Lower leg skin (tissue), 4 donors: ENCODE measurements around the gene TMEM254. TPM values are rescaled to one million over a fixed set of nuclear protein-coding genes. Genes with fewer than 3 reads are reported as not detected.

ENCODE experiments used
- DNase-seq, 2 donors: peaks; one replicate each; pipeline ENCODE4 v3.0.0-alpha.2; 2019; ENCODE audit warnings: low spot score in 2 of 2
- H3K4me3 ChIP-seq: fragments of 200-600 bp; sonication (generic); 2 replicates; pipeline ENCODE4 v1.5.1; 2017; ENCODE audit warnings: mild to moderate bottlenecking, low read depth; ENCODE audit not compliant: poor library complexity, severe bottlenecking
- POLR2A ChIP-seq, 2 donors: fragments of 450-650 bp; IDR thresholded peaks; one replicate each; pipeline ENCODE4 v1.6.1; 2016 to 2017; ENCODE audit warnings: antibody characterized with exemption in 2 of 2, mild to moderate bottlenecking in 1 of 2, moderate library complexity in 1 of 2
- WGBS, 2 donors: methylation state at CpG; one replicate each; pipeline ENCODE4 v1.1.5; 2018; 5-methylcytosine and 5-hydroxymethylcytosine counted together
- intact Hi-C: fragments of 100-400 bp; cut with DNase I; formaldehyde crosslinking; loops from one replicate; pipeline ENCODE4 v1.15.0; 2023; ENCODE audit warnings: low total_unique reads
- total RNA-seq, 4 donors: library from RNA; depleted of rRNA; stranded (reverse); fragments of >200 nt; gene quantifications; one replicate each; pipeline ENCODE4 v1.1.0, GENCODE V29; 2016
- TF ChIP-seq, protein P1 (sequence below), 3 donors: fragments of 450-650 bp; IDR thresholded peaks; one replicate each; pipeline ENCODE4 v1.5.1; 2016; ENCODE audit warnings: antibody characterized with exemption in 3 of 3, mild to moderate bottlenecking in 3 of 3, moderate library complexity in 2 of 3

TMEM254 gene
- total RNA-seq, 4 donors from 2014 or later: 30.9 to 74.4 (median 48.6) TPM

DNA sequence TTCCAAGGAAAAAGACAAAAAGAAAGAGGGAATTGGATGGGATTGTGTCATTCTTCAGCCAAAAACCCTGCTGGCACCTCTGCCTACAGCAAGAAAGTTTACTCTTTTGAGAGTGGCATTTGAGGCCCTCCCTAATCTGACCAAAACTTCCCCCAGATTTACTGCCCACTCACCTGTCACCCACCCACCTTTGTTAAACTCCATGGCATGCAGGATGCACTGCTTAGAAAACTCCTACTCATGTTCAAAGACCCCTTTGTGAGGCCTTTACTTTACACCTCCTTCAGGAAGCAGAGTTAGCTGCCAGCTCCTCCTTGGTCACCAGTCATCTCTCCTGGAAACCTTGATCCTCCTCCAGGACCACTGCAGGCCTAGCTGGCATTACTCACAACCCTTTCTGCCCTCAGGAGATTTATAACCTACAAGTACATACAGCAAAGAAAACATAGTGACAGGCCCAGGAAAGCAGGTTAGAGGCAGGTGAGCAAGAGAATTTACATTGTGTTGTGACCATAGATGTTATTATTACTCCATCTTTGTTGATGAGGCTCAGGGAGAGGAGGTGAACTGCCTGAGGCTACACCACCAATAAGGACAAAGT, 43.7 kb downstream of the TMEM254 start:
- no peak overlapping the region for H3K4me3 ChIP-seq
- TF ChIP-seq POLR2A (IDR thresholded peaks at IDR 0.05): no peak
- TF ChIP-seq, protein P1, sequence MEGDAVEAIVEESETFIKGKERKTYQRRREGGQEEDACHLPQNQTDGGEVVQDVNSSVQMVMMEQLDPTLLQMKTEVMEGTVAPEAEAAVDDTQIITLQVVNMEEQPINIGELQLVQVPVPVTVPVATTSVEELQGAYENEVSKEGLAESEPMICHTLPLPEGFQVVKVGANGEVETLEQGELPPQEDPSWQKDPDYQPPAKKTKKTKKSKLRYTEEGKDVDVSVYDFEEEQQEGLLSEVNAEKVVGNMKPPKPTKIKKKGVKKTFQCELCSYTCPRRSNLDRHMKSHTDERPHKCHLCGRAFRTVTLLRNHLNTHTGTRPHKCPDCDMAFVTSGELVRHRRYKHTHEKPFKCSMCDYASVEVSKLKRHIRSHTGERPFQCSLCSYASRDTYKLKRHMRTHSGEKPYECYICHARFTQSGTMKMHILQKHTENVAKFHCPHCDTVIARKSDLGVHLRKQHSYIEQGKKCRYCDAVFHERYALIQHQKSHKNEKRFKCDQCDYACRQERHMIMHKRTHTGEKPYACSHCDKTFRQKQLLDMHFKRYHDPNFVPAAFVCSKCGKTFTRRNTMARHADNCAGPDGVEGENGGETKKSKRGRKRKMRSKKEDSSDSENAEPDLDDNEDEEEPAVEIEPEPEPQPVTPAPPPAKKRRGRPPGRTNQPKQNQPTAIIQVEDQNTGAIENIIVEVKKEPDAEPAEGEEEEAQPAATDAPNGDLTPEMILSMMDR (IDR thresholded peaks at IDR 0.05): no peak
- intact Hi-C loops: no loop called here
- no peak for DNase-seq

DNA sequence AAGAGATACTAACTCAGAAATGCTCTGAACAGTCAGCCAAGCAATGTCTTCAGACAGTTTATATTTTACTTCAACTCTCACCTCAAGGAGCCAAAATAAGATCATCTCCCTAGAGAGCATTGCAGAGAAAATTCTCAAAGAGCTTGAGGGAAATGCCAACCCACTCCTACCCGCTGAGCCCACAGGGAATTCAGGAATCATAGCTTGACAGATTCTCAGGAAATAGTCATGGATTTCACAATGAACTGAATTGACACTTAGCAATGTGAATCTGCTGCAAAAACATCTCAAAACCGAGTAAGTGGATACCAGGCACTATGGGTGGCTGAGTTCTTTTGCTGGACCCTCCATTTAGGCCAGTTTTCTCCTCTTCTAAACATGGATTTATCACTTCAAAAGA, 44.3 kb downstream of the TMEM254 start:
- H3K4me3 ChIP-seq: no peak overlapping the region
- no peak for DNase-seq
- intact Hi-C loops: no loop called here
- WGBS, 2 donors: 50 to 73% methylated on average over 2 of the region's 2 CpGs
- TF ChIP-seq POLR2A (IDR thresholded peaks at IDR 0.05): no peak
- TF ChIP-seq, protein P1 (IDR thresholded peaks at IDR 0.05): no peak

DNA sequence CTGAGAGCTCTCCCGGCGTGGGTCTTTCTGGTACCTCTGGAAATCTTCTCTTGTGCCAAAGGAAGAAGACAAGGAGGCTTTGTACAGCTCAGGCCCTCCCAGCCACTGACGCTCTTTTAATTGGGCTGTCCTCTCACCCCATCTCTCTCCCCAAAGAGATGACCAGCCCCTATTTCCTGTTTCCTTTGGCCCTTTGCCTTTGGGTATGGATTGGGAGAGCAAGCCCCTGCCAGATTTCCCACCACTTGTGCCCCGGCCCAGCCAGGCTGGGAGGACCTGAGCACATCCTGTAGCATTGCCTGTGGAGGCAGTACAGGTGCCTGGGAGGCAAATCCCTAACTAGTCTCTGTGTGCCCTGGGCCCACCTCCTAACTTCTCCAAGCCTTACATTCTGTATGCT, 48.4 kb downstream of the TMEM254 start:
- WGBS, 2 donors: 57 to 80% methylated on average over 4 of the region's 4 CpGs
- TF ChIP-seq, protein P1 (IDR thresholded peaks at IDR 0.05): no peak
- no peak for TF ChIP-seq POLR2A (IDR thresholded peaks at IDR 0.05)
- no peak for DNase-seq
- no peak overlapping the region for H3K4me3 ChIP-seq
- intact Hi-C loops: no loop called here

DNA sequence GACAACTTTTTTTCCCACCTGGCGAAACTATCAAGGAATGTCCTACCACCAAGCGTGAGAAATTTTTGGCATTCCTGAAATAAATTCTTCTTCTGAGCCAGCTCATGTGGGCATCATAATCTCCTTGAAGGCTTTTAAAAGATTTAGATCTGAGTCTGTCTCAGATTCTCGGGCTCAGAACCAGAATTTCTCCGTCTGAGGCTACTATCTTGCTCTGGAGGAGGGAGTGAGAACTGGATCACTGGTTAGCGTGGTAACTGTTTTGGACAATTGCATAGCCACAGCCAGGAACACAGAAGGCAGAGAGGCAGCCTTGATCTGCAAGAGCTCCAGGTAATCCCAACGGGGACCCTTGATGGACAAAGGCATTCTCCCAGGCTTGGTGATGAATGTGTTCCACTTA, 53.0 kb downstream of the TMEM254 start:
- WGBS, 2 donors: 67 to 70% methylated on average over 6 of the region's 6 CpGs

DNA sequence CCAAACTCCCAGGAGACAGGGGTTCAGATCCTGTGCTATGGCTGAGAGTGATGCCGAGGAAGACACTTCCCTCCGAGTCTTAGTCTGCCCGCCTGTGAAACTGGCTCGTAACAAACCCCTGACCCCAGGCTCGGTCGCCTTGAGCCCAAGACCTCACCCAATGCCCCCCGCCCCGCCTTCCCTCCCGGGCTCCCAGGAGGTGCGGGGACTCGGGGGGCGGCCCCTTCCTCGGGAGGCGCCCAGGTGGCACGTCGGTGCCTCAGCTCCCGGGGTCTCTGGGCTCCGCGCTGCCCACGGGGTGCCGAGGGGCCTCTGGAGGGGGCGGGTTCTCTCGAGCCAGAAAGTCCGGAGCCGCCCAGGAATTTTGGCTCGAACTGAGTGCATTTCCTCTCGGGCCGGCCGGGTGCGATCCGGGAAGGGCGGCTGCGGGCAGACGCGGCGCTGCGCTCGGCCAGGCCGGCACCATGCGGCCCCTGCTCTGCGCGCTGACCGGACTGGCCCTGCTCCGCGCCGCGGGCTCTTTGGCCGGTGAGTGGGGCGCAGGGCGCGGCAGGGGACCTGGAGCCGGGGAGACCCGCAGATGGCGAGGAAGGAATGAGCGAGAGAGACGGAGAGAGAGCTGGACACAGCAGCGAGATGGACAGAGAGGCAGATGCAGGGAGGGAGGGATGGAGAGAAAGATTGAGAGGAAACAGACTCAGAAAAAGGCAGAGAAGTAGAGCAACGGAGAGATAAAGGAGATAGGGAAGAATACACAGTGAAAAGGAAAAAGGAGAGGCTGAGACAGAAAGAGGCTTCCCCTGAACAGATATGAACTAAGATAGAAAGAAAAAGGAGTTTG, 54.1 kb downstream of the TMEM254 start, which contains the start of gene PLAC9:
Gene PLAC9 (plus strand): TSS at position 432 of the 841 bp plus-strand sequence. CDS start 33 bp downstream, at position 465.
- intact Hi-C loops: no loop called here
- 2 to 5% methylated on average over 31 to 47 of the region's 58 CpGs for WGBS, 2 donors
- peak within 1 kb of the TSS; percentile 45 for H3K4me3 ChIP-seq
- peak in 1 of 2 donors; percentile 89 for DNase-seq
- no peak for TF ChIP-seq POLR2A (IDR thresholded peaks at IDR 0.05)
- TF ChIP-seq, protein P1 (IDR thresholded peaks at IDR 0.05): no peak

More for the DNA sequence above, 53.0 kb downstream of the TMEM254 start:
- no peak for DNase-seq
- intact Hi-C loops: no loop called here
- H3K4me3 ChIP-seq: no peak overlapping the region
- no peak for TF ChIP-seq POLR2A (IDR thresholded peaks at IDR 0.05)
- TF ChIP-seq, protein P1 (IDR thresholded peaks at IDR 0.05): no peak
